Frontal cortex (tissue), 4 donors: ENCODE measurements around the gene HTD2. TPM values are rescaled to one million over a fixed set of nuclear protein-coding genes. Genes with fewer than 3 reads are reported as not detected.
"Not testable (repeated sequence)": the region's sequence is repeated elsewhere in the genome, so short reads cannot be mapped to it uniquely, and the experiment has no call there.

Experiments
- DNase-seq, 2 donors: peaks; one replicate each; pipeline ENCODE4 v3.0.0; 2012; ENCODE audit warnings: low spot score in 2 of 2
- FAIRE-seq: peaks from 2 replicates; lab custom pipeline; 2012; peaks lifted over from hg19 to GRCh38; lab: Jason Lieb, UNC
- total RNA-seq: library from RNA; depleted of rRNA; stranded (reverse); fragments of >200 nt; gene quantifications from one replicate; pipeline ENCODE4 v1.2.3, GENCODE V29; 2014
- donor health status: control.
- donor health status: control.
- donor health status: control.

The HTD2 gene
- total RNA-seq, 1 donor from 2014 or later = 6.5 TPM

GRCh38 chr3:58290446-58290845, 15.9 kb upstream of the HTD2 start:
- DNase-seq, FAIRE-seq: not testable (repeated sequence)

DNA sequence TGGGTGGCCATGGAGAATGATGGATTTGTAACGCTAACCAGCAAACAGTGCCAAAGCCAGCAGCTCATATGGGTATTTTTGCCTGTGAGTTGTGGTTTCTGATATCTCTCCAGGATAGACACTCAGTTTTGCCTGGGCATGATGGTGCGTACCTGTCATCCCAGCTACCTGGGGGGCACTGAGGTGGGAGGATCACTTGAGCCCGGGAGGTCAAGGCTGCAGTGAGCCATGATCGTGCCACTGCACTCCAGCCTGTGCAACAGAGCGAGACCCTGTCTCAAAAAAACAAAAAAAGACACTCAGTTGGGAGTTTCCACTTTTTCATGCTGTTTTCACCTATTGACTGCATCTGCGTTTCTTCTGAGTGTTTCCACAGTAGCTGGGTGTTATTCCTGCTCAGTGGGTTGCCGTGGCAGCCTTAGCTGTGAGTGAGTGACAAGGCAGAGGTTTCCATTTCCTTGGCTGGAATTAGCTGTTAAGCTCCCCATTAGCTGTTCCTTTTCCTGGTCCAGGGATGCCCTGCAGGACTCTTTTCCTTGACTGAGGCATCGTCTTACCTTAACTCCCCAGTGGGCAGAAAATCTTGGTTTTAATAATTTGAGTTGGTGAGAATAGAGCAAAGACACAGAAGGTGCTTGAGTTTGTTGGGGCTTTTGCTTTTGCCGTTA, 14.5 kb upstream of the HTD2 start:
- FAIRE-seq = no peak
- no peak for DNase-seq

DNA sequence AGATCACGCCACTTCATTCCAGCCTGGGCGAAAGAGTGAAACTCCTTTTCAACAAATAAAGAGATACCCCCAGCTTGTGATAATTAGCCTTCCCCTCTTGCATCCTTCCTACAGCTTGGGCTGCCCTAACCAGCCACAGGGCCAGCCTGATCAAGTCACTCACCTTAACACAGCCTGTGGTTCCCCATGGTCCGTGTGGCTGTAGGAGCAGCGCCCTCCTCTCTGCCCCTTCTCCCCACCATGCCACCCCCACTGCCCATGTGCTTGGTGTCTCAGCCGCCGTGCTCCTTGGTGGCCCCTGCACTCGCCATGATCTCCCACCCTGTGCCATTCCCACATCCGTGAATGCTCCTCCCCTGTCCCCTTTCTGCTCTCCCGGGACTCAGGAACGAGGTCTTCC, 13.5 kb upstream of the HTD2 start:
- no peak for DNase-seq

GRCh38 chr3:58293516-58293915, 12.8 kb upstream of the HTD2 start:
- DNase-seq = peak in 1 of 2 donors; percentile 53
- no peak for FAIRE-seq

More for the DNA sequence above, 13.5 kb upstream of the HTD2 start:
- no peak for FAIRE-seq

DNA sequence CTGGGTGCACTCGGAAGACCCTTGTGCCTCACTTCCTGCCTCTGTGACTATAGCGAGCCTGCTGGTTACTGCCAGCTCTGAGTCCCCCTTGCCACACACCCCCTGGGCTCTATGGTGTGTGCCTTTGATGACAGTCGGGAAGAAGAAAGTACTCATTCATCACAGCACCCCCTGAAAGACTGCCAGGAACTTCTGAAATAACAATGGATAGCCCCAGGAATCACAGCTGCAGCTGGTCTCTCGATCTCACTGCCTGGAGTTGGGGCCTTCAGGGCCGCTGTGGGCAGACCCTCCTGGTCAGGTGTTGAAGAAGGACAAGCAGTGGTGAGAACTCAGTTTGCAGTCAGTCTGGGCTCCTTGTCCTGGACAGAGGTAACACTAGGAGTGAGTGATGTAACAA, 10.1 kb upstream of the HTD2 start:
- no peak for FAIRE-seq
- DNase-seq = peak; percentile 49 to 63

DNA sequence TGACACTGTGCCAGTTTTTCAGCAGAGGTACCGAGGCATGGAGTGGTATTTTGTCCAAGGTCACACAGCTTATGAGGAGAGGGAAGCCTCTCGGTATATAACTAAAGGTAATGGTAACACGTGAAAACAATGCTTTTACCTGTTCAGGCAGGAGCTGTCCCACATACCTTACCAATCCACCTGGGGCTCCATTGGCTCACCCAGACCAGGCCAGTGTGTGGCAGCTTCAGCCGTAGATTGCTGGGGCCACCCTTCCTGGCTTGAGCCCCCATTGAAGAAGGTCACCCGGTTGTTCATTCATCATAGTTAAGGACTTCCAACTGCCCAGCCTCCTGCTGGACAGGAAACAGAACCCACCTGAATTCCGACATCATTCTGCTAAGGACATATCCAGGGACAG, 9.5 kb upstream of the HTD2 start:
- FAIRE-seq = no peak
- no peak for DNase-seq

- DNase-seq (no peak), FAIRE-seq (no peak)
Observed at GRCh38 chr3:58298190-58298589, 8.1 kb upstream of the HTD2 start.

GRCh38 chr3:58299075-58299474, 7.2 kb upstream of the HTD2 start:
- DNase-seq (no peak), FAIRE-seq (no peak)

- peak; percentile 96 for FAIRE-seq
- DNase-seq = no peak
Observed at GRCh38 chr3:58299839-58300516, 6.3 kb upstream of the HTD2 start.

- FAIRE-seq (no peak), DNase-seq (no peak)
Observed at GRCh38 chr3:58307639-58308215, 1.4 kb downstream of the HTD2 start.

GRCh38 chr3:58308728-58309127, 2.4 kb downstream of the HTD2 start:
- no peak for FAIRE-seq
- DNase-seq = no peak

GRCh38 chr3:58317811-58318210, 11.5 kb downstream of the HTD2 start:
- DNase-seq = no peak
- no peak for FAIRE-seq

- no peak for DNase-seq
- no peak for FAIRE-seq
Observed at GRCh38 chr3:58321791-58322190, 15.5 kb downstream of the HTD2 start.

GRCh38 chr3:58322793-58323192, 16.5 kb downstream of the HTD2 start:
- no peak for DNase-seq
- no peak for FAIRE-seq

- no peak for FAIRE-seq
- DNase-seq = no peak
Observed at GRCh38 chr3:58323529-58324390, 17.4 kb downstream of the HTD2 start.

GRCh38 chr3:58324391-58325390, 18.4 kb downstream of the HTD2 start:
- no peak for FAIRE-seq
- DNase-seq = no peak

- FAIRE-seq (no peak), DNase-seq (no peak)
Observed at GRCh38 chr3:58325525-58325992, 19.2 kb downstream of the HTD2 start.

DNA sequence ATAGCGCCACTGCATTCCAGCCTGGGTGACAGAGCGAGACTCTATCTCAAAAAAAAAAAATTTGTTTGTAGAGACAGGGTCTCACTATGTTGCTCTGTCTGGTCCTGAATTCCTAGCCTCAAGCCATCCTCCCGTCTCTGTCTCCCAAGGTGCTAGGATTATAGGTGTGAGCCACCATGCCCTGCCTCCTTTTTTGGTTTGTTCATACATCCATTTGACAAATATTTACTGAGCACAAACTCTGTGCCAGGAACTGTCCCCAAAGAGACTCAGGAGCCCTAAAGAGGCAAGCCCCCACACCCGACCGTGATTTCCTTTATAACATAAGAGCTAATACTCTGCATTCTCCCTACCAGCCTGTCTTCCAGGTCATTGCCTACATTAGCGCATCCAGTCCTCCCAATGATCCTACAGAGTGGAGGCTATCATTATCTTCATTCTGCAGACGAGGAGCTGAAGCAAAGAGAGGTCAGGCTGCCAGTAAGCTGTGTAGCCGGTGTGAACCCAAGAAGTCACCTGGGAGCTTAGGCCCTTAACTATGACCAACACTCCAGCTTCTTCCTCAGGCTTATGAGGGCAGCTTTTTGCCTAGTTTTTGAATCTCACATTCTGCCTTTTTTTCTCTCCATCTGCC, 20.1 kb downstream of the HTD2 start:
- DNase-seq (no peak), FAIRE-seq (no peak)
